HG03469 (cell line): ENCODE measurements around the gene UBL5.
"Not testable (repeated sequence)": the region's sequence is repeated elsewhere in the genome, so short reads cannot be mapped to it uniquely, and the experiment has no call there.

ENCODE experiments used
- ATAC-seq: cut with Tn5 transposase; IDR thresholded peaks from one replicate; pipeline ENCODE4 v1.9.1; 2021; ENCODE audit warnings: mild to moderate bottlenecking, moderate library complexity, moderate number of reproducible peaks; ENCODE audit not compliant: unreplicated experiment

UBL5 gene

DNA sequence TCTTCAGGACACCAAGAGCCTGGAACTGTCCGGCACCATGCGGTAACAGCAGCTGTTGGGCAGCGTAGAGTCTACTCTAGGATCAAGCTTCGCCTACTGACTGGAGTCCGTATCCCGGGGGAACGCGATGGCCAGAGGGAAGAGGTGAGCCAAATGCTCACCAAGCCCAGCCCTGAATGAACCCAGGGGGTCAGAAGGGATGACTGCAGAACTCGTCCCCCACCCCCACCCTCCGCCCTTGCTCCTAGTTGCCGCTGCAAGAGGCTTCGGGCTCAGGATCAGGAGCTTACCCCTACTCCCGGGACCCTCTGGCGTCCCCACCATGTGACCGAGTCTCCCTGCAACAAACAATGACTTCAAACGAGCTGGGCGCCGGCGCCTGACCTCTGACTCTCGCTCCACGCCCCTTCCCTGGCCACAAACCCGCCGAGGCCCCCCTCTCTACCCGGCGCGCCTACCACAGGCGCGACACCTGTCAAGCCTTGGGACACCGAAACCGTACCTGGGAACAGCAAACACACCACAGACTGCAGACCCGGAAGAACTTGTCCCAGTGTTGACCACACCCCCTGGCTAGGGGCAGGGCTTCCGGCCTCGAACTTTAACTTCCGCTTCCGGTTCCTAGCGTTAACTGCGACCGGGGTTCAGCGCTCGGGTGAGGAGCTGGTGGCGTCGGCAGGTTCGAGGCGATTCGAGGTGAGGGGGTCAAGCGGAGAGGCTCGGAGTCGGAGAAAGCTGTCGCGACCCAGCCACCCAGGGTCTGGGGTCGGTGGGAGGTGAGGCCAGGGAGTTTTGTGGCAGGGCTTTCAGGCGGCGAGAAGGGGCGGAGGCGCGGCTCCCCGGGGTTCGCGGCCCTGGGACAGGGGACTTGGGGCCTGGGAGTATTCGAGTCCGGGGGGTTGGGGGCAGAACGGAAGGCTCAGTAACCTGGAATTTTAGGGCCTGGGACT, at the start of gene UBL5:
Gene UBL5 (plus strand): TSS at position 630 of the 950 bp plus-strand sequence. CDS start 420 bp downstream, outside the sequence.
- peak; percentile 73 for ATAC-seq

DNA sequence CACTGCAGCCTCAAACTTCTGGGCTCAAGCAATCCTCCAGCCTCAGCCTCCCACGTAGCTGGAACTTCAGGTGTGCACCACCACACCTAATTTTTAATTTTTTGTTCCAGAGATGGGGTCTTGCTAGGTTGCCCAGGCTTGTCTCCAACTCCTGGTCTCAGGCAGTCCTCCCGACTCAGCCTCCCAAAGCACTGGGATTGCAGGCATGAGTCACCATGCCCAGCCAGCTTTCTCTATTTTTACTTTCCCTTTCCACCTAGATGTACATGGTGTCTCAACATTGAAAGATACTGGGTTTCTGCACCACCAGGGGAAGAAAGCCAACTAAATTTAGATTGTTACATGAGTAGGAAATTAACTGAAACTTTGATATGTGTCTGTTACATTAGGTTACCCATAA, 45.4 kb upstream of the UBL5 start:
- no peak for ATAC-seq

DNA sequence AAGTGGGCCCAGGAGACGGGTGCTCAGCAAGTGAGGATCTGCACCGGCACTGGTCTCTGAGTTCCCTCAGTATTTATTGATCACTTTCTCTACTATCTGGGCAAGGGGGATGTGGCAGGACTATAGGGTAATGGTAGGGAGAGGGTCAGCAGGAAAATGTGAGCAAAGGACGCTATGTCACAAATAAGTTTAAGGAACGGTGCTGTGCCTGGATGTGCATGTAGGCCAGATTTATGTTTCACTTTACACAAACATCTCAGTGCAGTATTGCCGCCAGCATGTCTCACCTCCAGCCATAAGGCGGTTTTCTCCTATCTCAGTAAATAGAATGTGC, 43.6 kb upstream of the UBL5 start:
- ATAC-seq, result not testable (repeated sequence)

DNA sequence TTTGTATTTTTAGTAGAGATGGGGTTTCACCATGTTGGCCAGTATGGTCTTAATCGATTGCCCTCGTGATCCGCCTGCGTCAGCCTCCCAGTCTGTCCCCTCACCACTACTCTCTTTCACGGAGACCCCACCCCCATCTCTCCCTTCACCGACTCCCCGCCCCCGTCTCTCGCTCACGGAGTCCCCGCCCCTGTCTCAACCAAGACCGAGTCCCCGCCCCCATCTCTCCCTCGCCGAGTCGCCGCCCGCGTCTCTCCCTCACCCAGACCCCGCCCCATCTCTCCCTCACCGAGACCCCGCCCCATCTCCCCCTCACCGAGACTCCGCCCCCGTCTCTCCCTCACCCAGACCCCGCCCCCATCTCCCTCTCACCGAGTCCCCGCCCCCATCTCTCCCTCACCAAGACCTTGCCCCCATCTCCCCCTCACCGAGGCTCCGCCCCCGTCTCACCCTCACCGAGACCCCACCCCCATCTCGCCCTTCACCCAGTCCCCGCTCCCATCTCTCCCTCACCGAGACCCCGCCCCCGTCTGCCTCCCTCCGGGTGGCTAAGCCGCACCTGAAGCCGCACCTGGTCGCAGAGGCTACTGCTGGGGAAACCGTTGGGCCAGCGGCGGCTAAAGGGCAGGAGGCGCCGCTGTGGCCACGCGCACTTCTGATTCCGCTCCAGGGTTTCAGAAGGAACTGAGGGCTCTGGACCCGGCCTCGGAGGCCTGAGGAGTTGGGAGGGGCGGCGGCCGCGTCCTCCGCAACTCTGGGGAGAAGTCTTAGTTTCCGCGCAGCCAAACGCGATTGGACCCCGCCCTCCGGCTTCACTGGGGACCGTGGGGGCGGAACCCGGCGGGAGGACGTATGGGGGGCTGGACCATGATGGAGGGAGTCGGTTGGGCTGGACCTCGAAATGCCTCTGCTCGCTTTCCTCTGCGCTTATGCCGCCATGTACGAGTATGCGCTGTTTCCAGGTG, 42.1 kb upstream of the UBL5 start:
- ATAC-seq, result peak; percentile 37

DNA sequence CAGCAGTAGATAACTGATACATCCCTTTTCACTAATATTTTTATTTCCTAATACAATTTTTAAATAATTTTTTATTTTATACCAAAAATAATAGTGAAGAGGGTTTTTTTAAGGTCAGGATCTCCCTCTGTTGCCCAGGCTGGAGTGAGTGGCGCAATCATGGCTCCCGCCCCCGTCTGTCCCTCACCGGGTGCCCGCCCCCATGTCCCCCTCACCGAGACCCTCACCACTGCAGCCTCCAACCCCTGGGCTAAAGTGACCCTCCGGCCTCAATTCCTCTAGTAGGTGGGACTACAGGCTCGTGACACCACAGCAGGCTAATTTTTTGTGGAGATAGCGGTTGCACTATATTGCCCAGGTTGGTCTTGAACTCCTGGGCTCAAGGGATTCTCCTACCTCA, 41.4 kb upstream of the UBL5 start:
- ATAC-seq, result no peak

DNA sequence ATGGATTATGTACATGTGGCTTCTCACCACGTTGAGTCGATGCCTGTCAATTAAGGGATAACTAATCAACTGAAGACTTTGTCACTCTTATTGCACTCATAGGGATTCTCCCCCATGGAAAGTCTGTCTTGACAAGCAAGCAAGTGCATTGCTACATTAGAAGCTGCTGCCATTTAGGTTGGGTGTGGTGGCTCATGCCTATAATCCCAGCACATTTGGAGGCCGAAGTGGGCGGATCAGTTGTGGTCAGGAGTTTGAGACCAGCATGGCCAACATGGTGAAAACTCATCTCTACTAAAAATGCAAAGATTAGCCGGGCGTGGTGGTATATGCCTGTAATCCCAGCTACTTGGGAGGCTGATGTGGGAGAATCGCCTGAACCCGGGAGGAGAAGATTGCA, 40.9 kb upstream of the UBL5 start:
- no peak for ATAC-seq

DNA sequence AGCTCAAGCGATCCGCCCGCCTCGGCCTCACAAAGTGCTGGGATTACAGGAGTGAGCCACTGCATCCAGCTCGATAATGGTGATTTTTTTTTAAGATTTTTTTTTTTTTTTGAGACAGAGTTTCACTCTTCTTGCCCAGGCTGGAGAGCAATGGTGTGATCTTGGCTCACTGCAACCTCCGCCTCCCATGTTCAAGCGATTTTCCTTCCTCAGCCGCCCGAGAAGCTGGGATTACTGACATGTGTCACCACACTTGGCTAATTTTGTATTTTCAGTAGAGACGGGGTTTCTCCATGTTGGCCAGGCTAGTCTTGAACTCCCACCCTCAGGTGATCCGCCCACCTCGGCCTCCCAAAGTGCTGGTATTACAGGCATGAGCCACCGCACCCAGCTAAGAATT, 39.1 kb upstream of the UBL5 start:
- not testable (repeated sequence) for ATAC-seq

DNA sequence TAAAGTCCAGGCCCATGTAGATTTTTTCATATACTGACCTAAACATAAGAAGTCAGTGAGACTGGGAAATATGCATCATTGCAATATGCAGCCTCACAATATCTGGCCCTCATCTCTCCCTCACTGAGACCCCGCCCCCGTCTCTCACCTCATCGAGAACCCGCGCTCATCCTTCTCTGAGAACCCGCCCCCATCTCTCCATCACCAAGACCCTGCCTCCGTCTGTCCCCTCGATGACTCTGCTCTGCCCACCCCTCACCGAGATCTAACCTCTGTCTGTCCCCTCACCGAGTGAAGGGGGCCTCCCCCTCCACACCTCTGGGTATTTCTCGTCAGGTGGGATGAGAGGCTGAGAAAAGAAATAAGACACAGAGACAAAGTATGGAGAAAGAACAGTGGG, 38.7 kb upstream of the UBL5 start:
- ATAC-seq, result no peak

DNA sequence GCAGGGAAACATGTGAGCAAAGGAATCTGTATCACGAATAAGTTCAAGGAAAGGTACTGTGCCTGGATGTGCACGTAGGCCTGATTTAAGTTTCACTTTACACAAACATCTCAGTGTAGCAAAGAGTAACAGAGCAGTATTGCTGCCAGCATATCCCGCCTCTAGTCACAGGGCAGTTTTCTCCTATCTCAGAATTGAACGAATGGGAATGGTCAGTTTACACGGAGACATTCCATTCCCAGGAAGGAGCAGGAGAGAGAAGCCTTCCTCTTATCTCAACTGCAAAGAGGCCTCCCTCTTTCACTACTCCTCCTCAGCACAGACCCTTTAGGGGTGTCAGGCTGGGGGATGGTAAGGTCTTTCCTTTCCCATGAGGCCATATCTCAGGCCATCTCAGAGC, 38.1 kb upstream of the UBL5 start:
- not testable (repeated sequence) for ATAC-seq

DNA sequence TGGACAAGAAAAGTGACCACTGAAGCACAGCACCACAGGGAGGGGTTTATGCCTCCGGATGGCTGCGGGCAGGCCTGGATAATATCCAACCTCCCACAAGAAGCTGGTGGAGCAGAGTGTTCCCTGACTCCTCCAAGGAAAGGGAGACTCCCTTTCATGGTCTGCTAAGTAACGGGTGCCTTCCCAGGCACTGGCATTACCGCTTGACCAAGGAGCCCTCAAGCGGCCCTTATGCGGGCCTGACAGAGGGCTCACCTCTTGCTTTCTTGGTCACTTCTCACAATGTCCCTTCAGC, 36.7 kb upstream of the UBL5 start:
- ATAC-seq, result not testable (repeated sequence)

DNA sequence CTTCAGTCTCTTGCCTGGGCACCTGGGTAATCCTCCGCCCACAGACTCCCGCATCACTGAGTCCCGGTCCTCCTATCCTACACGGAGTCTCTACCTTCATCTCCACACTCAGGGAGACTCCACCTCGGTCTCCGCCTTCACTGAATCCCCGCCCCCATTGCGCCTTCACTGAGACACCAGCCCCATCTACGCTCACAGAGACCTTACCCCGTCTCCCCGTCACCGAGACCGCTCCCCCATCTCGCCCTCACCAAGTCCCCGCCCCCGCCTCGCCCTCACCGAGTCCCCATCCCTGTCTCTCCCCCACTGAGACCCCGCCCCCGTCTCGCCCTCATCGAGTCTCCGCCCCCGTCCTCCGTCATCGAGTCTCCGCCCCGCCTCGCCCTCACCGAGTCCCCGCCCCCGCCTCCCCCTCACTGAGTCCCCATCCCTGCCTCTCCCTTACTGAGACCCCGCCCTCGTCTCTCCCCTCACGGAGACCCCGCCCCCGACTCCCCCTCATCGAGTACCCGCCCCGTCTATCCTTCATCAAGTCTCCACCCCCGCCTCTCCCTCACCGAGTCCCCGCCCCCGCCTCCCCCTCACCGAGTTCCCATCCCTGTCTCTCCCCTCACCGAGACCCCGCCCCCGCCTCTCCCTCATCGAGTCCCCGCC, 36.0 kb upstream of the UBL5 start:
- ATAC-seq, result no peak

DNA sequence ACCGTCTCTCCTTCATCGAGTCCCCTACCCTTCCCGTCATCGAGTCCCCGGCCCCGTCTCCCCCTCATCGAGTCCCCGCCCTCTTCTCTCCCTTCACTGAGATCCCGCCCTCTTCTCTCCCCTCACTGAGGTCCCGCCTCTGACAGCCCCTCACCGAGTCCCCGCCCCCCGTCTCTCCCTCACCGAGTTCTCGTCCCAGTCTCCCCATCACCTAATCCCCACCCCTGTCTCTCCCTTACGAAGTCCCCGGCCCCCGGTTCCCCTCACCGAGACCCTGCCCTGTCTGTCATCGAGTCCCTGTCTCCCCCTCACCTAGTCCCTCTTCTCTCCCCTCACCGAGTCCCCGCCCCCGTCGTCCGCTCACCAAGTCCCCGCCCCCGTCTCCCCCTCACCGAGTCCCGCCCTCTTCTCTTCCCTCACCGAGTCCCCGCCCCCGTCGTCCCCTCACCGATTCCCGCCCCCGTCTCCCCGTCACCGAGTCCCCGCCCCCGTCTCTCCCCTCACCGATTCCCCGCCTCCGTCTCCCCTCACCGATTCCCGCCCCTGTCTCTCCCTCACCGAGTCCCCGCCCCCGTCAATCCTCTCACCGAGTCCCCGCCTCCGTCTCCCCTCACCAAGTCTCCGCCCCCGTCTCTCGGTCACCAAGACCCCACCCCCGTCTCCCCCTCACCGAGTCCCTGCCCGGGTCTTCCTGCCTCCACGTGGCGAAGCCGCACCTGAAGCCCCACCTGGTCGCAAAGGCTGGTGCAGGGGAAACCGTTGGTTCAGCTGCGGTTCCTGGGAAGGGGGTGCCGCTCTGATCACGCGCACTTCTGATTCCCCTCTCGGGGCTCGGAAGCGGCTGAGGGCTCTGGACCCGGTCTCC, 35.3 kb upstream of the UBL5 start:
- ATAC-seq, result no peak

DNA sequence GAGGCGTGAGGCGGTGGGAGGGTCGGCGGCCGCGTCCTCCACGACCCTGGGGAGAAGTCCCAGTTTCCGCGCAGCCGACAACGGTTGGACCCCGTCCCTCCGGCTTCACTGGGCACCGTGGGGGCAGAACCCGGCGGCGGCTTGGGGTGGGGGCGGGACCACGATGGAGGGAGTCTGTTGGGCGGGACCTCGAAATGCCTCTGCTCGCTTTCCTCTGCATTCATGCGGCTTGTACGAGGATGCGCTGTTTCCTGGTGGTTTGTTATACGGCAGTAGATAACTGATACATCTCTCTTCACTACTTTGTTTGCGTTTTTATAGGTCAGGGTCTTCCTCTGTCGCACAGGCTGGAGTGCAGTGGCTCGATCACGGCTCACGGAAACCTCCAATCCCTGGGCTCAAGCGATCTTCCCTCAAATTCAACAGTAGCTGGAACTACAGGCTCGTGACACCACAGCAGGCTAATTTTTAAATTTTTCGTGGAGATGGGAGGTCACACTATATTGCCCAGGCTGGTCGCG, 34.6 kb upstream of the UBL5 start:
- no peak for ATAC-seq

DNA sequence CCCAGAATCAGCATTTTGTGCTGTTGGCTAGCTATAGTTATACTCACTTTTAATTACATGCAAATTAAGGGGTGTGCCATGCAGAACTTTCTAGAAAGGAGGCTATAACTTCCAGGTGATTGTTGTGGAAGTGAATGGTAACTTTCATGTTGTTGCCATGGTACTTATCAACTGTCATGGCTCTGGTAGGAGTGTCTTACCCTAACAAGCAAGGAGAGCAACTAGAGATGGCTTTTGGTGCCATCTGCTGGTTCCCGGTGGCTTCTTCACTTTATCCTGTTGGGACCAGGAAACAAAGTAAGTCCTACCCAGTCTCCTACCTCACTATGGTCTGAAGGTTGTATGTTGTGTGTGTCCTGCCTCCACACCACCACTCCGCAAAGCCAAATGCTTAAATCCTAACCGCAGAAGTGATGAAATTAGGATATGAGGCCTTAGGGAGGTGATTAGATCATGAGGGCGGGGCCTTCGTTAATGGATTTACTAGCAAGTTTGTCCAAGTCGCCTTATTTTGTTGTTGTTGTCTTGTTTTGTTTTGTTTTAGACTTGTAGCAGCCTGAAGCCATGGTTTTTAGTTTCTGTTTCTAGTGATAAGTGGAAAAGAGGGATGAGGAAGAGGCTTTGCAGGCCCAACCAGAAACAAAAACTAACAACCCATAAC, 31.5 kb upstream of the UBL5 start:
- peak; percentile 50 for ATAC-seq

DNA sequence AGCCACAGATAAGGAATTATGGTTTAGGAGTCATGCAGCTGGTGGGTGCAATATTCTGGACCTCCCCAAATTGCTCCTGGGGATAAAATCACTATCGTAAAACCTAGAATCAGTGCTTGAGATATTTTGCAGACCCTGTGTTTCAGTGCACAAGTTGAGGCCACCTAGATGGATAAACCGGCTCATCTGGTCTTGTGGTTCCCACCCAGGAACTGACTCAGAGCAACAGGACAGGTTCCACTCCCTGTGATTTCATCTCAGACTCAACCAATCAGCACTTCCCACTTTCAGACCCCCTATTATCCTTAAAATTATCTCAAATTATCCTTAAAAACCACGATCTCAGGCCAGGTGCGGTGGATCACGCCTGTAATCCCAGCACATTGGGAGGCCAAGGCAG, 29.8 kb upstream of the UBL5 start:
- no peak for ATAC-seq

DNA sequence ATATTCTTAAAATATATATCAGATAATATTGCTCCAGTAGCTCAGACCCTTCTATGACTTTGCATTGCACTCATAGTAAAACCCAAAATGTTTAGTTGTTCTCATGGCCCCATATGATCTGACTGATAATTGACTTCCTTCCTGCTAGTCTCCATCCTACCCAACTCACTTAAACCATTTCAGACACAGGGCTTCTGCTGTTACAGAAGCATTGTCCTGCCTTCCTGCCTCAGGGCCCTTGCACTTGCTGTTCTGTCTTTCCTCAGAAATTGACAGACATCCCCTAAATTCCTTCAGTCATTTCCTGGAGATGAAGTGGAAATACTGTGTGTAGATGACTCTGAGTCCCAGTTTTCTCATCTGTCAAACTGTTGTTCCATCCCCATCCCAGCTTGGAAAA, 28.6 kb upstream of the UBL5 start:
- ATAC-seq, result no peak

DNA sequence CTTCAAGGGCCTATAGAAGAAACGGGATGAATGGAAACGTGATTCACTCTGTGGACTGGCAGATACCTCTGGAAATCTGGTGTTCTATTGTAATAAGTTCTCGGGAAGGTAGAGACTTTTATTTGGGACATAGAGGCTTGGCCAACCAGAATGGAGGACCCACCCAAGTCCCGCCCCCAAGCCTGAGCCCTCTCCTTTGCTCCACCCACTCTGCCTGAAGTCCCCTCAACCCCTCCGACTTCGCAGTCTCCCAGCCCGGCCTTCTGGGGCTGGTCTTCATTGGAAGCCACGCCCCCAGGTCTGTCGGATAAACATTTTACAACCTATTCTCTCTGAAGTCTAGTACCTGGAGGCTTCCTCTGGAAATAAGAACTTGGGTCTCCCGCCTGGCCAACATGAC, 25.7 kb upstream of the UBL5 start:
- no peak for ATAC-seq

DNA sequence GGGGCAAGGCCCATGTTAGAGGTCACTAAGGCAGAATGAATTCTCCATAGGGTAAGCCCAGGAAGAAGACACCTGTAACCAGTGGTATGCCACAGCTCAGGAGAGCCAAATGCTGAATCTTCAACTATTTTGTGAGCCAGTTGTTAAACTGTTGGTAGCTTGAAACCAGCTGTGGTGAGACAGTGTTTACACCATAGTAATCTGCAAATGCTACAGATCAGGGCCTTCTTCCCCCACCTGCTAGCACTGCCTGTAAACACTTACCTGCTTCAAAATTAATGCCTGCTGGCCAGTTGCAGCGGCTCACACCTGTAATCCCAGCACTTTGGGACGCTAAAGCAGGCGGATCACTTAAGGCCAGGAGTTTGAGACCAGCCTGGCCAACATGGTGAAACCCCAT, 20.9 kb upstream of the UBL5 start:
- no peak for ATAC-seq
